CD1c-positive myeloid dendritic cell (primary cell): ENCODE measurements around the gene ELMO1.
A peak's percentile ranks its signal among the peaks of the same experiment; 100 is the strongest.

Source experiments
- DNase-seq: peaks from one replicate; pipeline ENCODE4 v3.0.0-alpha.2; 2016; ENCODE audit errors: extremely low spot score

ELMO1 gene

GRCh38 chr7:37467002-37467401 is 18.3 kb upstream of the ELMO1 start:
- DNase-seq: no peak

GRCh38 chr7:37462138-37462537 is 13.5 kb upstream of the ELMO1 start:
- DNase-seq: peak; percentile 43

- DNase-seq: no peak
Observed at GRCh38 chr7:37455081-37455480, 6.4 kb upstream of the ELMO1 start.

- no peak for DNase-seq
Observed at GRCh38 chr7:37452346-37452745, 3.7 kb upstream of the ELMO1 start.

- DNase-seq: no peak
Observed at GRCh38 chr7:37450035-37450434, 1.4 kb upstream of the ELMO1 start.

- no peak for DNase-seq
Observed at GRCh38 chr7:37449621-37450020, 957 bp upstream of the ELMO1 start.

- DNase-seq: peak; percentile 72
Observed at GRCh38 chr7:37448011-37448635, 541 bp downstream of the ELMO1 start.

- peak; percentile 48 for DNase-seq
Observed at GRCh38 chr7:37446371-37446770, 2.3 kb downstream of the ELMO1 start.

- peak; percentile 54 for DNase-seq
Observed at GRCh38 chr7:37445790-37446189, 2.9 kb downstream of the ELMO1 start.

- peak; percentile 83 for DNase-seq
Observed at GRCh38 chr7:37445064-37445723, 3.5 kb downstream of the ELMO1 start.

GRCh38 chr7:37443627-37444026 is 5.0 kb downstream of the ELMO1 start:
- DNase-seq: no peak

- DNase-seq: no peak
Observed at GRCh38 chr7:37442268-37442667, 6.4 kb downstream of the ELMO1 start.

- DNase-seq: no peak
Observed at GRCh38 chr7:37441816-37442215, 6.8 kb downstream of the ELMO1 start.

- peak; percentile 47 for DNase-seq
Observed at GRCh38 chr7:37441386-37441760, 7.3 kb downstream of the ELMO1 start.

GRCh38 chr7:37440738-37441385 is 7.8 kb downstream of the ELMO1 start:
- no peak for DNase-seq

- DNase-seq: no peak
Observed at GRCh38 chr7:37439653-37440026, 9.0 kb downstream of the ELMO1 start.

GRCh38 chr7:37438906-37439652 is 9.6 kb downstream of the ELMO1 start:
- DNase-seq: no peak

- no peak for DNase-seq
Observed at GRCh38 chr7:37435156-37435855, 13.4 kb downstream of the ELMO1 start.

GRCh38 chr7:37434529-37434928 is 14.1 kb downstream of the ELMO1 start:
- DNase-seq: no peak

GRCh38 chr7:37433166-37433565 is 15.5 kb downstream of the ELMO1 start:
- DNase-seq: no peak

- no peak for DNase-seq
Observed at GRCh38 chr7:37432281-37432920, 16.3 kb downstream of the ELMO1 start.
